Bronchial epithelial cell (primary cell): ENCODE measurements around the gene LBX2. TPM values are rescaled to one million over a fixed set of nuclear protein-coding genes. Genes with fewer than 3 reads are reported as not detected.

Experiments used
- DNase-seq: peaks from one replicate; pipeline ENCODE4 v3.0.0-alpha.2; 2010; ENCODE audit warnings: low read depth
- FAIRE-seq: peaks from 2 replicates; lab custom pipeline; 2011; peaks lifted over from hg19 to GRCh38; lab: Jason Lieb, UNC
- H3K27me3 ChIP-seq: 2 replicates; pipeline ENCODE4 v1.5.1; 2011; ENCODE audit warnings: low read length; ENCODE audit not compliant: control insufficient read depth, insufficient read depth
- H3K36me3 ChIP-seq: 2 replicates; pipeline ENCODE4 v1.5.1; 2011; ENCODE audit warnings: low read length; ENCODE audit not compliant: control insufficient read depth, insufficient read depth
- H3K4me3 ChIP-seq: 2 replicates; pipeline ENCODE4 v1.5.1; 2011; ENCODE audit warnings: mild to moderate bottlenecking, low read depth, low read length, control low read depth
- CTCF ChIP-seq: IDR thresholded peaks from 2 replicates; pipeline ENCODE4 v1.5.1; 2011; ENCODE audit warnings: mild to moderate bottlenecking, moderate library complexity, low read length, control low read depth, inconsistent platforms; ENCODE audit not compliant: insufficient read depth, severe bottlenecking
- total RNA-seq: library from RNA; depleted of rRNA; stranded (reverse); fragments of >200 nt; gene quantifications from 2 replicates; pipeline ENCODE4 v1.2.1, GENCODE V29; 2014

The LBX2 gene
- total RNA-seq, 1 donor from 2014 or later: 0.53 TPM

DNA sequence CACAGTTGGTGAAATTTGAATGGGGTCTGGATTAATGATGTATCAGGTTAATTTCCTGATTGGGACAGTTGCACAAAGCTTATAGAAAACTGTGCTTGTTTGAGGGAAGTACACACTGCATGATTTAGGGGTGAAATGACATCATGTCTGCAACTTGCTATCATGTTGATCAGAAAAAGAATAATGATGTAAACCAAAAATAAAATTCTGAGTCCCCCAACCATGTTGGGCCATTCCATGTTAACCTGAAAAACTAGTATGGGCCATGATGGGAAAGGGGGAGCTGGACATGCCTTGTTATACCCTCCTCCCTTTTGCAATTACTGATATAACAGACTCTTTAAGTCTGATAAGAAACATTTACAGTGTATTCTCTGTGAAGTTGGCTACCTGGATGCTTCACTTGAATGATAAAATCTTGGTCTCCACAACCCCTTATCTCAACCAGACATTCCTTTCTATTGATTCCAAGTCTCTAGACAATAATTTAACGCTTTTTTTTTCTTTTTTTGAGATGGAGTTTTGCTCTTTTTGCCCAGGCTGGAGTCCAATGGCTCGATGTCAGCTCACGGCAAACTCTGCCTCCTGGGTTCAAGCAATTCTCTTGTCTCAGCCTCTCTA, 48.7 kb downstream of the LBX2 start:
- DNase-seq (no peak), FAIRE-seq (no peak)
- H3K4me3 ChIP-seq: no peak overlapping the region
- TF ChIP-seq CTCF: no peak
- H3K36me3 ChIP-seq: no peaks in the 10 kb centered on the region
- H3K27me3 ChIP-seq: no peaks in the 10 kb centered on the region

DNA sequence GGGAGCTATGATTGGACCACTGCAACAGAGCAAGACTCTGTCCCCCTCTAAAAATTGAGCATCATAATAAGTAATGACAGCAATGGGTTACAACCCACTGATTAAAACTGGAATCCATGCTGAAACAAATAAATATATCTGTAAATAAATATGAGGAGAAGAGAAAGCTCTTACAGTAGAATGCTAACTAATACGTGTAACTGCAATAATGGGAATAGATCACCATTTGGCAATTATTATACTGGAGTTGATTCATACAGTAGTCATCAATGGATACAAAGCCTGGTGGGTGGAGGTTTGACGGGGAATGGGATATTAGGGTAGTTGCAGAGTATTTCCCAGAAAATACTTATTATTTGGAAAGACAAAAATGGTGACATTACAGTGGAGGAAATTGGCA, 50.6 kb downstream of the LBX2 start:
- FAIRE-seq (no peak), DNase-seq (peak; percentile 64)
- no peaks in the 10 kb centered on the region for H3K27me3 ChIP-seq
- no peak overlapping the region for H3K4me3 ChIP-seq
- H3K36me3 ChIP-seq: no peaks in the 10 kb centered on the region
- no peak for TF ChIP-seq CTCF

Other genes with a start within 250 kb of the LBX2 start
- under 0.01 and 0.90 TPM in 2 replicates for gene SLC4A5, start 156.2 kb downstream of the LBX2 start, total RNA-seq
- gene DCTN1, start 119.3 kb downstream of the LBX2 start, total RNA-seq: 65.8 and 79.8 TPM in 2 replicates
- gene C2orf81, start 78.0 kb downstream of the LBX2 start, total RNA-seq: 0.26 TPM in 2 replicates
- 26.9 and 31.6 TPM in 2 replicates for gene WDR54, start 77.9 kb downstream of the LBX2 start, total RNA-seq
- 22.1 and 24.1 TPM in 2 replicates for gene RTKN, start 57.7 kb downstream of the LBX2 start, total RNA-seq
- gene INO80B, start 44.5 kb downstream of the LBX2 start, total RNA-seq: 13.7 and 26.6 TPM in 2 replicates
- gene WBP1, start 41.2 kb downstream of the LBX2 start, total RNA-seq: 31.1 and 50.3 TPM in 2 replicates
- gene MOGS, start 34.2 kb downstream of the LBX2 start, total RNA-seq: 49.5 and 50.6 TPM in 2 replicates
- gene MRPL53, start 26.9 kb downstream of the LBX2 start, total RNA-seq: 45.6 and 57.9 TPM in 2 replicates
- gene CCDC142, start 16.6 kb downstream of the LBX2 start, total RNA-seq: 12.1 and 12.8 TPM in 2 replicates
- 5.8 and 6.8 TPM in 2 replicates for gene TTC31, start 16.5 kb downstream of the LBX2 start, total RNA-seq
- 35.5 and 41.5 TPM in 2 replicates for gene PCGF1, start 8.1 kb upstream of the LBX2 start, total RNA-seq
- gene TLX2, start 14.8 kb upstream of the LBX2 start, total RNA-seq: not detected in 2 replicates
- 1.6 and 5.6 TPM in 2 replicates for gene DQX1, start 26.6 kb upstream of the LBX2 start, total RNA-seq
- gene AUP1, start 30.1 kb upstream of the LBX2 start, total RNA-seq: 176 and 198 TPM in 2 replicates
- gene HTRA2, start 30.3 kb upstream of the LBX2 start, total RNA-seq: 29.1 and 67.7 TPM in 2 replicates
- gene LOXL3, start 54.3 kb upstream of the LBX2 start, total RNA-seq: 0.13 and 0.53 TPM in 2 replicates
- gene DOK1, start 55.1 kb upstream of the LBX2 start, total RNA-seq: 0.51 and 1.1 TPM in 2 replicates
- gene M1AP, start 148.7 kb upstream of the LBX2 start, total RNA-seq: 0.53 and 1.0 TPM in 2 replicates
- 3.2 and 5.1 TPM in 2 replicates for gene SEMA4F, start 154.6 kb upstream of the LBX2 start, total RNA-seq